Putamen (tissue), 1 donor: ENCODE results near the gene SIPA1L3.
"Not testable (repeated sequence)": the region's sequence is repeated elsewhere in the genome, so short reads cannot be mapped to it uniquely, and the experiment has no call there.

Experiments used
- DNase-seq: peaks from one replicate; pipeline ENCODE4 v3.0.0-alpha.2; 2016; ENCODE audit warnings: low spot score

Gene SIPA1L3

DNA sequence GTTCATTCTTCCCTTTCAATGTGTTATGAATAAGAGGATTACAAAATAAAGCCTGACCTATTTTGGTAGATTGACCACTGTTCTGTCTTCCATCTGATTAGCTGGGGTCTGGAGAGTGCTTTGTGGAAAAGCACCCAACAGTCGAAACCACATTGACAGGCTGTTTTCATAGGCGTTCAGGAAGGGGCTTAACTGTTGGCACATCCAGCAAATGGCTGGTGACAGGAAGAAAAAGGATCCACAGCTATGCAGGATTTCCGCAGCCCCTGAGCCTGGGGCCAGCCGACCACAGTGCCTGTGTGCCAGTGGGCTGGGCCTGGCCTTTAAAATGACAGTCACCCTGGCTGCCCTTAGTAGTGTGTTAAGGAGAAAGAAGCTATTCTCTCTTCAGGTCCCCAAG is 113.3 kb downstream of the SIPA1L3 start:
- no peak for DNase-seq

DNA sequence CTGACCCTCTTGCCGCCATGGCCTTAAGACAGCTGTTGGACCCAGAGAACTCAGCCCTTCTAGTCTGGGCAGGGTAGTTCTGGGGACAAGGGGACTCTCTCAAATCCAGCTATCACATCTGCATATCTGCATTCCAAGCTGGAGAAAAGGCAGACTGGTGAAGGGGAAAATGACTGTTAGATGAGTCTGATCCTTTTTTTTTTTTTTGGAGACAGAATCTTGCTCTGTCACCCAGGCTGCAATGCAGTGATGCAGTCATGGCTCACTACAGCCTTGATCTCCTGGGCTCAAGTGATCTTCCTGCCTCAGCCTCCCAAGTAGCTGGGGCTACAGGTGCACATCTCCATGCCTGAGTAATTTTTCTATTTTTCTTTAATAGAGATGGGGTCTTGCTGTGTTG is 114.3 kb downstream of the SIPA1L3 start:
- no peak for DNase-seq

DNA sequence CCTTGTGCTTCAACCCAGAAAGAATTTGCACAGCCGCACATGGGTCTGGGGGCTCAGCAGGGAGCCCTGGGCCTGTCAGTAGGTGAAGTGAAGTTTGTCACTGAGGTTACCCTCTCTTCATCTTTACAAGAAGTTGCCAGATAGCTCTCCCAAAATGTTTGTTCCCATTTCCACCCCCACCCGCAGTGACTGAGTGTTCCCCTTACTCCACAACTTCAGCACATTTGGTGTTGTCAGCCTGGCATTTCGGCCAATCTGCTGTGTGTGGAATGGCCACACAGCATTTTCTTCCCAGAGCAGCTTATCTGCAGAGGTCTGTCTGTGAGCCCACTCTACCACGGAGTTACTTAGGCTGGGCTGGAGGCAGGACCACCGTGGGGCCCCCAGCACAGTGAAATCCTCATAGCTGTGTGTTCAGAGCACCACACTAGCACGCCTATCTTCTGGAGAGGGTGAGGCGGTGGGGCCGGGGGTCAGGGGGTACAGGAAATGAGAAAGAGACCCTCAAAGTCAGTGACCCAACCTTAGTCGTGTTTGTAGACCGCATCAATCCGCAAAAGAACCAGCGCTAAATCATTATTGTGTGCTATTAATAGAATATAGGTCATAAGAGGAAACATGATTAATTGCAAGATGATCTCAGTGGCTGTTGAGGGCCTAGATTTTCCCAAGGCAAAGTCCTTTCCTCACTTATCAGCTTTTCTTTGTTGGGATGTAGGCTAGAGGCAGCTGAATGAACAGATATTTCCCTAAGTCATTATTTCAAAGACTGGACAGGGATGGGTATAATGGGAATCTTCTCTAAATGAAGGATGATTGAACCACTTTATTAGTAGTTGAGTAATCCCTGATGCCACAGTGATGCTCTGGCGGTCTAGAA is 116.0 kb downstream of the SIPA1L3 start:
- no peak for DNase-seq

DNA sequence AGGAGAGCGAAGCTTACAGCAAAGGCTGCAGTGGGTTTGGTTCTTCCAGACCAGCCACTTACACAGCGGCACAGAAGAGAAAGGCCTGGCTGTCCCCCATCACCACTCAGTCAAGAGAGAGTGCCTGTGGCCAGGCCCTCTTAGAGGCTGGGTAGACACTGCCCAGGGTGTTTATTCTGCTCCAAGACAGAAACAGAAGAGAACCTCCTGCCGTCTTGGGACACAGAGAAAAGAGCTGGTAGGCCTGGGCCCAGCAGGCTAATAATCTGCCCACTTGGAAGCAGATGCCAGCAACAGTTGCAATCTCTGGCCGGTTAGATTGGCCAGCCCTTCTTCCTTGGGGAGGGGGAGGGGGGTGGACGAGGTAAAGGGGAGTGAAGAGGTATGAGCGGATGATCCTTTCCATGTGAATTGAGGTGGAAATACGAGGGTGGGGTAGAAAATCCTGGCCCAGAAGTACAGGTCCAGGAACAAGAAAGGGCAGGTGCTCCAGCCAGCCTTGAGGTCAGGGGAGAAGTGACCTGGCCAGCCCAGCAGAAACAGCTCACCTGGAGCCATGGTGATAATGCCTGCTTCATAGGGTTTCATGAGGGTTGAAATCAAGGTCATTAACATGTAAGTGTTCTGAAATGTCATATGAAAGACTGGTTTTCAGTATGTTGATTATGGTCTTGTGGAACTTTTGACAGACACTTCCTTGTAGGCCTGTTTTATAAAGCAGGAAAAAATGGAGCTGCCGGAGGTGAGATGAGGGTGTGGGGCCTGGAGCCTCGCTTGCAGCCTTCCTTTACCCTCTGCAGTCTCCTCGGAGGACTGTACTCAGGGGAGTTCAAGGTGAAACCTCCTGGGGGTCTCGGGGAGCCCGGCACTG is 116.9 kb downstream of the SIPA1L3 start:
- no peak for DNase-seq

DNA sequence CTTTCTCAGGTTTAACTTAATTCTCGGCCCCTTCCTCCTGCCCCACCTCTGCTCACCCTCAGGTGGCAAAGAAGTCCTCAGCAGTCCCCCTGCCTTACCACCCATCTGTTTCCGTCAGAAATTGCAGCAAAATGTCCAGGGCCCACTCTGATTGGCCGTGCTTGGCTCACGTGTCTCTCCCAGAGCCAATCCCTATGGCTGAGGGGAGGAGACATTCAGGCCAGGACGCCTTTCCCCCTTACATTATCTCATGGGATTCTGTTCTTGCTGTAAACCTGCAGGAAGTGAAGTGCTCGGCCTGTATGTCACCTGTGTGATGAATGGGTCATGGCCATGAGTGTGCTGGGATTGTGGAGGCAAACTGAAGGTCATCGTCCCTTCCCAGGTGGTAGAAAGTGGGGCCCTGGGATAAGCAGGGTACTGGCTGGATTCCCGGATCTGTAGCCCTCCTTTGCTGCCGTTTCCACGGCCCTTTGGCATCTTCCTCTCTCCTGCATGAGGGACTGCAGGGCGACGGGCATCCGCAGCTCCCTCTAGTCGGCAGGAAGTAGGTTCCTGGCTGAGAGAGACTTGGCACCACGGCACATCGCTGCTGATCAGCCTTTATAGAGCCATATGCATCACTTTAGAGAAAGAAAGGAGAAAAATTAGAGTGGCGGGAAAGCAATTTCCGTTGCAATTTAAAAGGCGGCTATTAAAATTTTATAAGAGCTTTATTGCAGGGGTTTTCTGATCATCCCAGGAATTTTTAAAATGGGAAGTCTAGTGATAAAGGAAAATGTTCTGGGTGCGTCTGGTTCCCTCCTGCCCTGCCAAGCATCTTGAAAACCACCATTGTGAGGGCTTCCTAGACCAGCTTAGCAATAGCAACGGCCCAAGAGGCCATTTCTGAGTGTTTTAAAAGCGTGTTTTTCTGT is 118.2 kb downstream of the SIPA1L3 start:
- DNase-seq, result no peak

- DNase-seq, result no peak
Observed at GRCh38 chr19:38025909-38026307, 118.9 kb downstream of the SIPA1L3 start.

- no peak for DNase-seq
Observed at GRCh38 chr19:38028913-38029510, 122.0 kb downstream of the SIPA1L3 start.

DNA sequence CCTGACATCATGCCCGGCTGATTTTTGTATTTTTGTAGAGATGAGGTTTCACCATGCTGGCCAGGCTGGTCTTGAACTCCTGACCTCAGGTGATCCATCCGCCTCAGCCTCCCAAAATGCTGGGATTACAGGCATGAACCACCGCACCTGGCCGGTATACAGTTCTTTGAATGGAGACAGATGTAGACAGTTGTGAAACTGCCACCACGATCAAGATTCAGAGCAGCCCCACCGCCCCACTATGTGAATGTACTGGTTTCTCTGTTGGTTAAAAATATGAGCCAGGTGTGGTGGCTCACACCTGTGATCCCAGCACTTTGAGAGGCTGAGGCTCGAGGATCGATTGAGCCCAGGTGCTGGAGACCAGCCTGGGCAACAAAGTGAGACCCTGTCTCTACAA is 123.0 kb downstream of the SIPA1L3 start:
- DNase-seq, result not testable (repeated sequence)

DNA sequence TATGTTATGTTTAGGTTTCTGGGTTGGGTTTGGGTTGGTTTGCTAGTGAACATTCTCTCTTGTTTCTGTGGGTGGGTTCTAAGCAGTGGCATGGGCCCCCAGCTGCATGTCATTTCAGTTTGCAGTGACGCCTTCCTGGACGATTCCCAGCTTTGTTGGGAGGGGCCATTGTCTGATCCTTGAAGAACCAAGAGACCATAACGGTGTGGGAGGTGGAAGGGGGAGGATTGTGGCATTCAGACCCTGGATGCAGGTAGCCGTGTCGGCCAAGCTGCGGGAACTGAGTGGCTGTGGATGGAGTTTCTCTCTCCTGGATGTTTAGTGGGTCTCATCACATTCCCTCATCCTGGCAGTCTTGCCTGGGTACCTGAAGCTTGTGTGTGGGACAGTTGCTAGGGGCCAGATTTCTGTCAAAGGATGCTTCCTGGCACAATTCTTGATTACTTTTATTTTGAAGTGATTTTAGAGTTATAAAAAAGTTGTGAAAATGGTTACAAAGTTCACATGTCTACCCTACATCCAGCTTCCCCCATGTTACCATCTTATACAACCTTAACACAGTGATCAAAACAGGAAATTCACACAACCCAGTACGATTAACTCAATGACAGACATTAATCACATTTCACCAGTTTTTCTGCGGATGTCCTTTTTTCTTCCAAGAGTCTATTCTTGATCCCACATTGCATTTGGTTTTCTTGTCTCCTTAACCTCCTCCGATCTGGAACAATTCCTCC is 123.8 kb downstream of the SIPA1L3 start:
- DNase-seq, result no peak

GRCh38 chr19:38031423-38031770 is 124.4 kb downstream of the SIPA1L3 start:
- DNase-seq, result no peak

DNA sequence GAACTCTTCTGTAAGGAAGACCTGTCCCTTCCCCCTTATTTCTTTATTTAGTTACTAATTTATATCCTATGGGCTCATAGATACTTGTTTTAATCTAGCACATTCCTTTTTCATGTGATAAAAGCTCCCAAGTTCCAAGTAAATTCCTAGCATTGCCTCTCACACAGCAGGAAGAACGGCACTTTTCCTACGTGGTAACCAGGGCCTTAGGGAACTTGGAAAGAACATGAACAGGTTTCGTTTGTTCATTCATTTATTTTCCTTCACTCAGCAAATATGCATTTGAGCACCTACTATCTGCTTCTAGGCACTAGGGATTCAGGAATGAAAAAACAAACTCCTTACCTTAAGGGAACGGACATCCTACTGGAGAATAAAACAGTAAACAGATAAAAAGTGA is 125.1 kb downstream of the SIPA1L3 start:
- no peak for DNase-seq

DNA sequence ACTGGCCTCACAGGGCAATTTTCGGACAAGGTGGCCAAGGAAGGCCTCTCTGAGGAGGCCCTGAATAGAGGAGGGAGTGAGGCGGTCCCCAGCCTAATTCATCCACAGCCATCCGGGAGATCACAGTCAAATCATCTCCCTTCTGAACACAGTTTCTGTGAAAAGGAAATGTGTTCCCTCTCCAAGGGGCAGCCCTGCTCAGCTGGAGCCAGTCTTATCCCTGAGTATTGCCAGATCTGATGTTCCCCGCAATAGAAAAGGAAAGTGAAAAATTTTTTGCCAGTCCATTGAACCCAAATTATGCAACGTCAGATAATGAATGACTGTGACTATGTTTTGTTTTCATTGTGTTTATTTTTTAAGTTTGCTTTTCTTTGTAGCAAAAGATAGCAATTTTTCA is 125.9 kb downstream of the SIPA1L3 start:
- no peak for DNase-seq

DNA sequence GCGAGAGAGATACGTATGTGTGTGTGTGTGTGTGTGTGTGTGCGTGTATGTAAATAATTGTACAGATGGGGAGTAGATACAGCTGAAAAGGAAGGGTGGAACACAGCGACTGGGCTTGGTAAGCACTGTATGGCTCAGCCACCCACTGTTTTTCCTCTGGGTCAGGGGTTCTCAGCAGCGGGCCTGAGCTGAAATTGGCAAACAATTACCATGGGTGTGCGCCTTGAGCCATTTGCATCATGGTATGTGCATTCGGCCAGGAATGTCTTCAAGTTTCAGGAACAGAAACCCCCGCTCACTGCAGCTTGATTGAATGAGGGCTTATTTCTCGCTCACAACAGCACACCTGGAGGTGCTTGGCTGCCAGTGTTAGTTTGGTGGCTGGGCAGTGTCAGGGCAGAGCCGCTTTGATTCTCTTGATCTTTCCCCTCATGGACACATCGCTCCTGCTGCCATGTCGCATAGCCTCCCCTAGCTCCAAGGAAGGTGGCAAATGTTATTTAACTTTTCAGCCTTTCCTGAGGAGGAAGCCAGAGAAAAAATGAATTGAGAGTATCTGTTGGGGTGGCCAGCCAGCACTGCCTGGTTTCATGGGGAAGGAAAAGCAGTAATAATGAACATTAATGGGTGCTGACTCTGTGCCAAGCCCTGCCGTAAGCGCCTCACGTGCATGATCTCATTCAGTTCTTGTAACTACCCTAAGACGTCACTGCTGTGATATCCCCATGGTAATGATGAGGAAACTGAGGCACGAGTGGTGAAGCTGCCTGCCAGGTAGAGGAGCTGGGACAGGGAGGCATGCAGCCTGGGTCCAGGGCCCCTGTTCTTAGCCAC is 126.9 kb downstream of the SIPA1L3 start:
- DNase-seq, result no peak

DNA sequence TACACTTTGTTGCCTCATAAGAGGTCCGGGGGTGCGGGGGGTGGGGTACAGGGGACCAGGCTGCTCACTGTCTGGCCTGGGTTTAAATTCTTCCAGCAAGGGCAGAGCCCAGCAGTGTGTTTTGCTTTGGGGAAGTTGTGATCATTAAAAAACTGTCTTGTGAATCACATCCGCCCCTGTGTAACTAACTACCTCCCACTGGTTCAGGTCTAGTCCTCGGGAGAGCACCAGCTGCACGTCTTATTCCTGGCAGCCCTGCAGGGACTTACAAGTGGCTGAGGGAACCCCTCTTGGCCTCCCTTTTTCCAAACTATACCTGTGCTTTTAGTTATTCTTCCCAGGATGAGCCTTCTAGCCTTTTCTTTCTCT is 127.5 kb downstream of the SIPA1L3 start:
- no peak for DNase-seq

DNA sequence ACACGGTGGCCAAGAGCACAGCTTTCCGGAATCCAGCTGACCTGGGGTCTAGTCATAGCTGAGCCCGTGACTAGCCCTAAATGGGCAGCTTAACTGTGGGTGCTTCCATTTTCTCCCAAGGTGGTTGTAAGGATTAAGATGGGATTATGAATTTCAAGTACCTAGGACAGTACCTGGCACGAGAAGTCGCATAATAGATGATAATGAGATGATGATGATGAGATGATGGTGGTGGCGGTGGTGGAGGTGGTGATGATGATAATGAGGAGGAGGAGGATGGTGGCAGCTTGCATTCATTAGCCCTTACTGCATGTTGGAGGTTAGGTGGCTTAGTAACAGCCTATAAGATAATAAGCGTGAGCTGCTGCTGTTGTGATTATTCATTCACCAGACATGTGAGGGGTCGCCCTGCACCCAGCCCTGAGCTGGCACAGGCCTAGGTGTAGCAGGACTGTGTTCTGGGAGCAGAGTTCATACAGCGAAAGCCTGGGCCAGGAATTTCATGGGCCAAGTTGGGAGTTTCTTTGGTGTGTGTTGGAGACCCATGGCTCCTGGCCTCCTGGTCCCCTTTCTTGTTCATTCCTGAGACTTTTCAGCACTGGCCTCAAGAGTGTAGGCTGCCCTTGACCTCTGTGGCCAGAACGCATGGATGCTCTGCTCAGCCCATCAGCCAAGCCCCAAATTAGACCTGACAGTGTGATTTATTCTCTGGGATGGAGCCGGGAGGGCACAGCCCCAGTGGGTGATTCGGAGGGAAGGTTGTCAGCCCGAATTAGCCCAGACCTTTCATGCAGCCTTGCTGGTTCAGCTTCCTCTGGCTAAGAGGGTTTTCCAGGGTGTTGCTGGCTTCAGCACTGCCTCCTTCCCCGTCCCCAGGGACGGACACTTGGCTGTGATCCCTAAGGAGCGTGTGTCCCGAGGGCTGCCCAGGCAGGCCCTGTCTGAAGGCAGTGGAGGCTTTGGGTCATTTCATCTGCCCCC is 128.8 kb downstream of the SIPA1L3 start:
- DNase-seq, result peak; percentile 45

DNA sequence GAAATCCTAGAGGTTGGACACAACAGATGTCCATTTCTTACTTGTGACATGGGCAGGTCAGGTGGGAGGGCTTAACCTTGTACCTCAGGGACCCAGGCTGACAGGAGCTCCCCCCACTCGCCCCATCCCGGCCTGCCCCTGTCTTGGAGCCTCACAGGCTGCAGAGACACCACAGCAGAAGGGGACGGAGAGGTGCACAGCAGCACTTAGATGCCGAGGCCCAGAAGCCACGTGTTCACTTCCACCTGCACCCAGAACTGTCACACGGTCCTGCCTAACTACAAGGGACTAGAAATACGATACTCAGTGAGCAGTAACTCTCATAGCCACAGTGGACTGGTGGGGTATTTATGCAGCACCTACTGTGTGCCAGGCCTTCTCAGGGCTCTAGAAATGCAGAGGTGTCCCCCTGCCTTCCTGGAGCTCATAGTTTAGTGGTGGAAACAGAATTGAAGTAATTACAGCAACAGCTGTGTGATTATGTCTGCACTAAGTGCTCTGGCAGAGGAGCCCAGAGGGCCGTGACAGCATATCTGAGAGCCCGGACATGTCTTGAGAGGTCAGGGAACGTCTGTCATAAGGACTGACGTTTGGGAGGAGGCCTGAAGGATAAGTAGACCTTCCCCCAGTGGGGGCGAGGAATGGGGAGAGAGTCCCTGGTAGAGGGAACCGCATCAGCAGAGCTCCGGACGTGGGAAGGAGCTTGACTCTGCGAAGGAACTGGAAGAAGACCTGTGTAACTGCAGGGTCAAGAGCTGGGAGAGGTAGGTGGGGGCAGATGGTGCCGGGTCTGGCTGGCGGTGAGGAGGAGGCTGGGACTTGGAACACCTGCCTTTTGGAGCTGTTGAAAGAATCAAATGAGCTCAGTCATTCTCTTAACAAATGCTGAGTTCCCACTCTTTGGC is 130.0 kb downstream of the SIPA1L3 start:
- DNase-seq, result no peak

GRCh38 chr19:38039966-38040365 is 133.0 kb downstream of the SIPA1L3 start:
- no peak for DNase-seq

- no peak for DNase-seq
Observed at GRCh38 chr19:38042132-38042531, 135.1 kb downstream of the SIPA1L3 start.
